Breast epithelium (tissue), 4 donors: ENCODE data around the gene QPCTL. TPM values are rescaled to one million over a fixed set of nuclear protein-coding genes. Genes with fewer than 3 reads are reported as not detected.

ENCODE experiments used
- DNase-seq, 2 donors: peaks; one replicate each; pipeline ENCODE4 v3.0.0-alpha.2; 2019; ENCODE audit warnings: low spot score in 2 of 2
- H3K27ac ChIP-seq, 2 donors: fragments of 200-600 bp; sonication (generic) in 1 of 2; one replicate each; pipeline ENCODE4 v1.5.1; 2016 to 2019; ENCODE audit warnings: mild to moderate bottlenecking in 1 of 2
- H3K27me3 ChIP-seq, 2 donors: fragments of 200-600 bp; sonication (generic) in 1 of 2; one replicate each; pipeline versions ENCODE4 v1.5.1 to v1.6.0; 2017 to 2019; ENCODE audit warnings: control low read depth in 1 of 2, mild to moderate bottlenecking in 1 of 2
- H3K36me3 ChIP-seq: fragments of 200-600 bp; one replicate; pipeline ENCODE4 v1.5.1; 2019
- H3K4me1 ChIP-seq, 2 donors: fragments of 200-600 bp; sonication (generic); one replicate each; pipeline ENCODE4 v1.5.1; 2016 to 2019; ENCODE audit warnings: control low read depth in 1 of 2
- H3K4me3 ChIP-seq, 3 donors: fragments of 200-600 bp; sonication (generic); 1 replicate in 2 of 3; 2 replicates in 1 of 3; pipeline ENCODE4 v1.5.1; 2016 to 2019; ENCODE audit warnings: mild to moderate bottlenecking in 3 of 3, moderate library complexity in 2 of 3
- H3K9me3 ChIP-seq, 2 donors: fragments of 200-600 bp; sonication (generic) in 1 of 2; one replicate each; pipeline ENCODE4 v1.5.1; 2016 to 2019; ENCODE audit warnings: control low read depth in 1 of 2
- CTCF ChIP-seq, 3 donors: fragments of 450-650 bp; IDR thresholded peaks; one replicate each; pipeline ENCODE4 v1.5.1; 2016 to 2017; ENCODE audit warnings: antibody characterized with exemption in 3 of 3, mild to moderate bottlenecking in 3 of 3, moderate library complexity in 3 of 3
- POLR2A ChIP-seq: fragments of 450-650 bp; IDR thresholded peaks from one replicate; pipeline ENCODE4 v1.6.1; 2016; ENCODE audit warnings: antibody characterized with exemption, mild to moderate bottlenecking, moderate library complexity
- POLR2AphosphoS5 ChIP-seq, 3 donors: sonication (generic); formaldehyde crosslinking; IDR thresholded peaks; one replicate each; pipeline ENCODE4 v1.6.1; 2017; ENCODE audit warnings: antibody characterized with exemption in 3 of 3
- intact Hi-C: fragments of 100-400 bp; cut with DNase I; formaldehyde crosslinking; loops from one replicate; pipeline ENCODE4 v1.15.1; 2023; ENCODE audit warnings: low total_unique reads
- total RNA-seq, 3 donors: library from RNA; depleted of rRNA; stranded (reverse); fragments of >200 nt; gene quantifications; one replicate each; pipeline ENCODE4 v1.1.0, GENCODE V29; 2016

Gene QPCTL
- total RNA-seq, 3 donors from 2014 or later, result 6.1 to 9.4 (median 7.2) TPM

- Histone ChIP-seq H3K4me1 (no peaks in the 10 kb centered on the region), H3K4me3 (no peak overlapping the region), H3K27ac (no peak overlapping the region), H3K36me3 (no peaks in the 10 kb centered on the region), H3K9me3 (no peaks in the 10 kb centered on the region), H3K27me3 (no peaks in the 10 kb centered on the region)
- TF ChIP-seq POLR2A, result no peak
- TF ChIP-seq CTCF (IDR thresholded peaks at IDR 0.05), result no peak
- no peak for TF ChIP-seq POLR2AphosphoS5 (IDR thresholded peaks at IDR 0.05)
- intact Hi-C loops, result no loop called here
- DNase-seq, result no peak
Measured at GRCh38 chr19:45657520-45658167, 34.8 kb upstream of the QPCTL start.

- DNase-seq, result no peak
Measured at GRCh38 chr19:45659096-45659729, 33.3 kb upstream of the QPCTL start.

GRCh38 chr19:45660636-45661035 lies 31.8 kb upstream of the QPCTL start:
- Histone ChIP-seq H3K36me3 (no peaks in the 10 kb centered on the region), H3K4me1 (no peaks in the 10 kb centered on the region), H3K4me3 (no peak overlapping the region), H3K27me3 (peaks cover 0 to 5% of the 10 kb centered on the region in 2 donors), H3K27ac (no peak overlapping the region), H3K9me3 (no peaks in the 10 kb centered on the region)
- no peak for DNase-seq
- intact Hi-C loops, result loop anchor here (10.0 kb wide), 1 partner anchor 536 kb away; no protein-coding TSS in a partner anchor
- TF ChIP-seq CTCF (IDR thresholded peaks at IDR 0.05) (no peak), POLR2A (no peak), POLR2AphosphoS5 (IDR thresholded peaks at IDR 0.05) (no peak)

More at GRCh38 chr19:45659096-45659729, 33.3 kb upstream of the QPCTL start:
- Histone ChIP-seq H3K27ac (no peak overlapping the region), H3K36me3 (no peaks in the 10 kb centered on the region), H3K4me1 (no peaks in the 10 kb centered on the region), H3K4me3 (no peak overlapping the region), H3K9me3 (no peaks in the 10 kb centered on the region), H3K27me3 (peaks cover 0 to 1% of the 10 kb centered on the region in 2 donors)
- TF ChIP-seq CTCF (IDR thresholded peaks at IDR 0.05) (no peak), POLR2A (no peak), POLR2AphosphoS5 (IDR thresholded peaks at IDR 0.05) (no peak)
- intact Hi-C loops, result no loop called here

GRCh38 chr19:45663800-45664199 lies 28.7 kb upstream of the QPCTL start:
- TF ChIP-seq POLR2AphosphoS5 (IDR thresholded peaks at IDR 0.05) (no peak), CTCF (IDR thresholded peaks at IDR 0.05) (no peak), POLR2A (no peak)
- no peak overlapping the region for H3K27ac ChIP-seq
- H3K4me3 ChIP-seq, result no peak overlapping the region
- peaks cover 0 to 5% of the 10 kb centered on the region in 2 donors for H3K27me3 ChIP-seq
- H3K9me3 ChIP-seq, result no peaks in the 10 kb centered on the region
- no peak for DNase-seq
- no peaks in the 10 kb centered on the region for H3K36me3 ChIP-seq
- intact Hi-C loops, result loop anchor here (10.0 kb wide), 1 partner anchor 539 kb away; no protein-coding TSS in a partner anchor
- no peaks in the 10 kb centered on the region for H3K4me1 ChIP-seq

GRCh38 chr19:45664575-45664974 lies 27.9 kb upstream of the QPCTL start:
- intact Hi-C loops, result loop anchor here (10.0 kb wide), 1 partner anchor 540 kb away; no protein-coding TSS in a partner anchor
- H3K4me3 ChIP-seq, result no peak overlapping the region
- H3K27me3 ChIP-seq, result peaks cover 0 to 5% of the 10 kb centered on the region in 2 donors

More at GRCh38 chr19:45664575-45664974, 27.9 kb upstream of the QPCTL start:
- no peak for TF ChIP-seq POLR2AphosphoS5 (IDR thresholded peaks at IDR 0.05)
- TF ChIP-seq POLR2A, result no peak
- TF ChIP-seq CTCF (IDR thresholded peaks at IDR 0.05), result no peak
- Histone ChIP-seq H3K27ac (no peak overlapping the region), H3K9me3 (no peaks in the 10 kb centered on the region), H3K4me1 (peaks cover 0 to 4% of the 10 kb centered on the region in 2 donors), H3K36me3 (no peaks in the 10 kb centered on the region)
- DNase-seq, result no peak
